Tibial nerve (tissue), 4 donors: Measurements from ENCODE around the gene CTDSP2. TPM values are rescaled to one million over a fixed set of nuclear protein-coding genes. Genes with fewer than 3 reads are reported as not detected.

Experiments
- DNase-seq, 2 donors: peaks; one replicate each; pipeline ENCODE4 v3.0.0-alpha.2; 2019; ENCODE audit warnings: low spot score in 2 of 2
- H3K27ac ChIP-seq, 4 donors: fragments of 200-600 bp; sonication (generic) in 3 of 4; one replicate each; pipeline ENCODE4 v1.5.1; 2017 to 2019; ENCODE audit warnings: mild to moderate bottlenecking in 1 of 4
- H3K27me3 ChIP-seq, 2 donors: fragments of 200-600 bp; sonication (generic) in 1 of 2; one replicate each; pipeline versions ENCODE4 v1.5.1 to v1.6.0; 2017 to 2019
- H3K36me3 ChIP-seq, 3 donors: fragments of 200-600 bp; sonication (generic); one replicate each; pipeline ENCODE4 v1.5.1; 2018 to 2019
- H3K4me1 ChIP-seq, 4 donors: fragments of 200-600 bp; sonication (generic) in 3 of 4; one replicate each; pipeline ENCODE4 v1.5.1; 2017 to 2019
- H3K4me3 ChIP-seq, 4 donors: fragments of 200-600 bp; sonication (generic) in 3 of 4; one replicate each; pipeline ENCODE4 v1.5.1; 2017 to 2019; ENCODE audit warnings: mild to moderate bottlenecking in 1 of 4, moderate library complexity in 1 of 4
- H3K9me3 ChIP-seq, 4 donors: fragments of 200-600 bp; sonication (generic) in 3 of 4; one replicate each; pipeline ENCODE4 v1.5.1; 2017 to 2019
- EP300 ChIP-seq, 2 donors: sonication (generic); formaldehyde crosslinking; IDR thresholded peaks; one replicate each; pipeline ENCODE4 v1.6.1; 2017; ENCODE audit warnings: antibody characterized with exemption in 2 of 2, mild to moderate bottlenecking in 1 of 2
- POLR2A ChIP-seq, 2 donors: fragments of 450-650 bp; IDR thresholded peaks; one replicate each; pipeline ENCODE4 v1.6.1; 2017; ENCODE audit warnings: antibody characterized with exemption in 2 of 2, mild to moderate bottlenecking in 2 of 2, moderate library complexity in 2 of 2
- WGBS, 2 donors: methylation state at CpG; one replicate each; pipeline ENCODE4 v1.1.5; 2018; 5-methylcytosine and 5-hydroxymethylcytosine counted together
- total RNA-seq, 4 donors: library from RNA; depleted of rRNA; stranded (reverse); fragments of >200 nt; gene quantifications; one replicate each; pipeline ENCODE4 v1.1.0, GENCODE V29; 2016
- TF ChIP-seq, protein P1 (sequence below), 5 experiments: fragments of 200-600 bp in 3 of 5; fragments of 450-650 bp in 2 of 5; sonication (generic) in 3 of 5; IDR thresholded peaks; one replicate each; pipeline ENCODE4 v1.5.1; 2016 to 2019; ENCODE audit warnings: antibody characterized with exemption in 5 of 5, mild to moderate bottlenecking in 3 of 5, moderate library complexity in 2 of 5

The CTDSP2 gene
- total RNA-seq, 4 donors from 2014 or later: 117 to 141 (median 123) TPM

DNA sequence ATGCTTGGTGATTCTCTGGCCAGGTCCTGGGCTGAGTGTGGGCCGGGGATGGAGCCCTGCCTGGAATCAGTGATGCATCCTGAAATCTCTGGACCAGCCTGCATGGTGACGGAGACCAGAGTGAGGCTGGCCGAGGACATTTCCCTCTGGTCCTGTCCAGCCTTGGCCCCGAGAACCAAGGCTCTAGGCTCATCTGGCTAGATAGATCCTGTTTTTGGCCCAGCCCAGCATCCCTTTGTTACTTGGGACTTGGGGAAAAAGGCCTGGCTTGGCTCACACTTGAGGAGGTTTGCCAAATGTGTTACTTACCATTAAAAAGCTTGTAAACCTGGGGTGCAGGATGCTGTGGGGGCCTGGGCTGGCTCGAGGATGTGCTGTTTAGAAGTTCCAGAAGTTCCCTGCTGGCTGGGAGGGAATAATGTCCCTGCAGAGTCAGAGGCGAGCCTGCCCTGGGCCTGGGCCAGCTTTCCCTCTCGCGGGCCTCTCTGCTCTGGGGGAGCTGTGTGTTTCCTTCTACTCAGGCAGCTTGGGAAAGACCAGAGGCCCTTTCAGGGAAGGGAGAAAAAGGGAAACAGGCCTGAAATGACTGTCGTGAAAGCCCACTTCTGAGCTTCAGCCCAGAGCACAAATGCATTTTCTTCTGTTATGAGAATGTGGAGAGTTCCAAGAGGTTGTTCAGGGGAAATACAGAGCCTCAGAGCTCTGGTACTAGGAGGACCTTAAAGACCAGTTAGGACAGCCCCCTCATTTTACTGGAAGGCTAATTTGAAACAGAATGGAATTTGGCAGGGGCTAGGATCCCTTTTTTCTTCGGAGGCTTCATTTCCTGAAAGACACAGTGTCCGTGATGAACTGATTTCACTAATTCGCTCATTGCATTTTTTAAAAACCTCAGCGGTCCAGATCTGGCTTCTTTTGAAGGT, 47.2 kb upstream of the CTDSP2 start:
- Histone ChIP-seq H3K36me3 (no peaks in the 10 kb centered on the region), H3K27ac (peak overlapping the region; percentile 93 to 99 (median 94)), H3K9me3 (no peaks in the 10 kb centered on the region), H3K27me3 (no peaks in the 10 kb centered on the region), H3K4me1 (peaks cover 7 to 97% (median 84%) of the 10 kb centered on the region in 4 donors), H3K4me3 (peak overlapping the region in 2 of 4 donors; percentile 5 to 17)
- 7 to 11% methylated on average over 13 of the region's 13 CpGs for WGBS, 2 donors
- TF ChIP-seq, protein P1, sequence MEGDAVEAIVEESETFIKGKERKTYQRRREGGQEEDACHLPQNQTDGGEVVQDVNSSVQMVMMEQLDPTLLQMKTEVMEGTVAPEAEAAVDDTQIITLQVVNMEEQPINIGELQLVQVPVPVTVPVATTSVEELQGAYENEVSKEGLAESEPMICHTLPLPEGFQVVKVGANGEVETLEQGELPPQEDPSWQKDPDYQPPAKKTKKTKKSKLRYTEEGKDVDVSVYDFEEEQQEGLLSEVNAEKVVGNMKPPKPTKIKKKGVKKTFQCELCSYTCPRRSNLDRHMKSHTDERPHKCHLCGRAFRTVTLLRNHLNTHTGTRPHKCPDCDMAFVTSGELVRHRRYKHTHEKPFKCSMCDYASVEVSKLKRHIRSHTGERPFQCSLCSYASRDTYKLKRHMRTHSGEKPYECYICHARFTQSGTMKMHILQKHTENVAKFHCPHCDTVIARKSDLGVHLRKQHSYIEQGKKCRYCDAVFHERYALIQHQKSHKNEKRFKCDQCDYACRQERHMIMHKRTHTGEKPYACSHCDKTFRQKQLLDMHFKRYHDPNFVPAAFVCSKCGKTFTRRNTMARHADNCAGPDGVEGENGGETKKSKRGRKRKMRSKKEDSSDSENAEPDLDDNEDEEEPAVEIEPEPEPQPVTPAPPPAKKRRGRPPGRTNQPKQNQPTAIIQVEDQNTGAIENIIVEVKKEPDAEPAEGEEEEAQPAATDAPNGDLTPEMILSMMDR (IDR thresholded peaks at IDR 0.05): peak in 3 of 5 experiments; percentile 9 to 58 (median 56)
- TF ChIP-seq POLR2A (IDR thresholded peaks at IDR 0.05) (peak in 1 of 2 donors; percentile 25), EP300 (IDR thresholded peaks at IDR 0.05) (peak in 1 of 2 donors; percentile 96)
- DNase-seq: peak; percentile 82 to 85

GRCh38 chr12:57892232-57892972, 45.9 kb upstream of the CTDSP2 start:
- H3K27me3 ChIP-seq: no peaks in the 10 kb centered on the region
- 67 to 68% methylated on average over 9 of the region's 9 CpGs for WGBS, 2 donors
- TF ChIP-seq POLR2A (IDR thresholded peaks at IDR 0.05): no peak
- no peak for TF ChIP-seq EP300 (IDR thresholded peaks at IDR 0.05)
- TF ChIP-seq, protein P1 (IDR thresholded peaks at IDR 0.05): no peak
- no peaks in the 10 kb centered on the region for H3K36me3 ChIP-seq
- H3K27ac ChIP-seq: peak overlapping the region; percentile 93 to 99 (median 94)
- H3K4me1 ChIP-seq: peaks cover 7 to 97% (median 82%) of the 10 kb centered on the region in 4 donors
- no peaks in the 10 kb centered on the region for H3K9me3 ChIP-seq
- no peak for DNase-seq
- no peak overlapping the region for H3K4me3 ChIP-seq

- 79 to 82% methylated on average over 6 of the region's 6 CpGs for WGBS, 2 donors
- peaks cover 7 to 96% (median 77%) of the 10 kb centered on the region in 4 donors for H3K4me1 ChIP-seq
- H3K9me3 ChIP-seq: no peaks in the 10 kb centered on the region
- no peak overlapping the region for H3K4me3 ChIP-seq
- no peaks in the 10 kb centered on the region for H3K36me3 ChIP-seq
- H3K27me3 ChIP-seq: no peaks in the 10 kb centered on the region
- no peak for TF ChIP-seq EP300 (IDR thresholded peaks at IDR 0.05)
- TF ChIP-seq, protein P1 (IDR thresholded peaks at IDR 0.05): no peak
- TF ChIP-seq POLR2A (IDR thresholded peaks at IDR 0.05): no peak
- DNase-seq: no peak
- H3K27ac ChIP-seq: peak overlapping the region in 3 of 4 donors; percentile 93 to 99 (median 94)
Observed at GRCh38 chr12:57891542-57892228, 45.2 kb upstream of the CTDSP2 start.

GRCh38 chr12:57890191-57891115, 43.9 kb upstream of the CTDSP2 start:
- WGBS, 2 donors: 71 to 77% methylated on average over 14 of the region's 14 CpGs
- TF ChIP-seq, protein P1 (IDR thresholded peaks at IDR 0.05): no peak
- TF ChIP-seq EP300 (IDR thresholded peaks at IDR 0.05) (no peak), POLR2A (IDR thresholded peaks at IDR 0.05) (no peak)
- H3K4me1 ChIP-seq: peaks cover 4 to 89% (median 69%) of the 10 kb centered on the region in 4 donors
- DNase-seq: no peak
- no peaks in the 10 kb centered on the region for H3K36me3 ChIP-seq
- H3K27me3 ChIP-seq: no peaks in the 10 kb centered on the region
- no peak overlapping the region for H3K4me3 ChIP-seq
- H3K9me3 ChIP-seq: no peaks in the 10 kb centered on the region
- peak overlapping the region; percentile 90 to 99 (median 94) for H3K27ac ChIP-seq
